ENCODE results near the gene MOGAT1.

Gene MOGAT1

DNA sequence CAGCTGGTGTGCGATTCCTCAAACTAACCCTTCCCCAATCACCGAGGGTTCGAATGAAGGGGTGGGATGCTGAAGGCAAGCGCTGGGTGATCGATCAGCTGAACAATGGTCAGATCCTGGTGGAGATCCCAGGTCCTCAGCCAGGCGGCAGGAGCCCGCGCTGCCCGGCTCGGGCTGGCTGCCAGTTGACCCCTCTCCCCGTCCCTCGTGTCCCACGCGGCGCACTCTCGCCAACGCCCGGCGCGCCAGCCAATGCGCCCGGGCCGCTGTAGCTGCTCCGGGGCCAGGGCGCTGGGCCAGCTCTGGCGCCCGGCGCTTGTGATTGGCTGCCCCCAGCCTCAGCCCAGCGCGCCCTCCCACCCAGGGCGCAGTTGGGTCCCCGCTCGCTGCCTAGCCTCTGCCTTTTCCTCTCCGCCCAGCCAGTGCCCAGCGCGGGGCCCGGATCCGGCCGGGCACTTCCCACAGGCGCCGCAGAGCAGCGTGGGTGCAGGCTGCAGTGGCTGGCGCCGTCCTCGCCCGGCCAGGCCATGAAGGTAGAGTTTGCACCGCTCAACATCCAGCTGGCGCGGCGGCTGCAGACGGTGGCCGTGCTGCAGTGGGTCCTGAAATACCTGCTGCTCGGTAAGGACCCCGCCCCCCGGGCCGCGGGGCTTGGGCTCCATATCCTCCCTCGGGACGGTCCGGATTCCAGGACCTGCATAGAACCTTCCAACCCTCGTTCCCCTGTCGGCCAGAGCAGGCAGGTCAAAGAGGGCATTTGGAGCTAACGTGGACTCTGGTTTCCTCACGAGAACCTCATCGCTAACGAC is at the start of gene MOGAT1:
Gene MOGAT1, plus strand, starts transcription at position 400 of the 809 bp plus-strand sequence. Its CDS starts 128 bp downstream, at position 528.
- peak; percentile 51 for DNase-seq (ENCODE audit: low spot score)

DNA sequence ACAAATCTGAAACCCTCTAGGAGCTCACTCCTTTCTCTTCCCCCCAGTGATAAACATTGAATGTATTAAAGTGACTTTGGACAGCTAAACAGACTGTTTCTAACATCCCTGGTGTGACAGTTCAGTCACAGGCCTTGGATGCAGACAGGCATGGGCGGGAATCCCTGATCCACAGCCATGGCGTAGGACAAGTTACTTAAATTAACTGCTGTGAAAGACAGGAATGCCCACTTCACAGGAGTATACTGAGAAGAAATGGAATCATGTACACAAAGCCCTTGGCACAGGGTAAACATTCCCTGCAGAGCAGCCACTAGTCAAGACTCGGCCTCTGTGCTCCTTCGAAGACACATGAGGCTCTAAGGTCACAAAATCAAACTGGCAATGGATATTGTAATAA is 49.6 kb upstream of the MOGAT1 start:
- DNase-seq (ENCODE audit: low spot score) = no peak

DNA sequence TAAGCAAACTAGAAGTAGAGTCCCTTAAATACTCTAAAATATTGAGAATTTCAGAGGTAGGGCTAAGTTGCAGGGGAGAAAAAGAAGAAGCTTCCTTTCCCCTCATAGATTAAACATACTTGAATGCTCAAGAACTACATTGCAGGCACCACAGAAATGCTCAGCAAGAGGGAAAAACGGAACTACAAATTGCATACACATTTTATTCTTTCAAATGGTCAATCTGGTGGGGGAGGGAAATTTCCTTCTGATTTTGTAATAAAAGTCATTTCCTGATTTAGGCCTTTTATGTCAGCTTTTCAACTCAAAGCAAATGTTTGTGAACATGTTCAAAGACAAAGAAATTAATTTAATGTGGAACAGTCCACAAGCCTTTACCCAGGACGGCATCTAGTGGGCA is 48.5 kb upstream of the MOGAT1 start:
- DNase-seq (ENCODE audit: low spot score) = no peak

GRCh38 chr2:222623756-222624309 is 47.6 kb upstream of the MOGAT1 start:
- no peak for DNase-seq (ENCODE audit: low spot score)

GRCh38 chr2:222627764-222628163 is 43.7 kb upstream of the MOGAT1 start:
- DNase-seq (ENCODE audit: low spot score) = no peak

DNA sequence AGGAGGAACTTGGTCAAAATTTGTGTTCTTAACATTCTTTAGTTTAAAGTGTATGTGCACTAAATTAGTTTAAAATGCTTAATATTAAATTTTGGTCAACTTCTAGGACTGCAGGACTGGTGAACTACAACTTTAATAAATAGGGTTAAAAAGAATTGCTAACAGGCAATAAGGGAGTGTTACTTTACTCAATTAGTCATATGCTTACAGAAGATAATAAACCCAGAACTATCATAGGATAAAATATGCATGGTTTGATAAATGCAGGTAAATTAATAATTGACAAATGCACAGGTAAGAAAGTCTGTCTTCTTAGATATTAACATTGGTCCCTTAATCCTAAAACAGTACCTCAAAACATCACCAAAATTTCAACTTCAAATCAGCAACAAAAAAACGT is 36.2 kb upstream of the MOGAT1 start:
- no peak for DNase-seq (ENCODE audit: low spot score)

DNA sequence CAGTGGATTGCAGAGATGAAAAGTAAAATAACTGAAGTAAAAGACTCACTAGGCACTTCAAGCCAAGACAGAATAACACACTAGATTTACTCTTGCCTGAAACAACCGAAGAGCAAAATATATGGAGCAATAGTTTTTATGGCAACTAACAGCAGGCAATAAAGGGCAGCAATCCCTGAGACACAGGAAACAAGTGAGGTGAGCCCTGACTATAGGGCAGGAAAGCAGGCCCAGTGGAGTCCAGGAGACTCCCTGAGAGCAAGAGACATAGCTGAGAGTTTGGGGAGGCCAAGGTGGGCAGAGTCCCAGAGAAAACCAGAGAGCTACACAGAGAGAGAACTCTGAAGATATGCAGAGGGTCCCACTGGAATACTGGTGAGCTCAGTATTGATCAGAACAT is 34.4 kb upstream of the MOGAT1 start:
- no peak for DNase-seq (ENCODE audit: low spot score)

DNA sequence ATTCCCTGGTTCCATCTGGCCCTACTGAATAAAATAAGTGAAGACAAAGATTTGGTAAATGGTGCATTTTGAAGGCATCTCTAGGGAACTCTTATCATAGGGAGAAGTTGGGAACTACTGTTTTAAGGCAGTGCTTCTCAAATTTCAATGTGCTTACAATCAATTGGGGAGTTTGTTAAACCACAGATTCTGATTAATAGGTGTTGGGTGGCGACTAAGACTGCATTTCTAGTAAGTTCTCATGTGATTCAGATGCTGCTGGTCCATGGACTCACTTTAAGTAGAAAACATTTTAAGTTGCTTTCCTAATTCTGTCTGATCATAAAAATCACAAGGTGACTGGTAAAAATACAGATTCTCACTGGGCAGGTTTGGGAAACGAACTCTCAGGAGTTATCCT is 30.1 kb upstream of the MOGAT1 start:
- DNase-seq (ENCODE audit: low spot score) = no peak

GRCh38 chr2:222643134-222643533 is 28.3 kb upstream of the MOGAT1 start:
- DNase-seq (ENCODE audit: low spot score) = no peak

DNA sequence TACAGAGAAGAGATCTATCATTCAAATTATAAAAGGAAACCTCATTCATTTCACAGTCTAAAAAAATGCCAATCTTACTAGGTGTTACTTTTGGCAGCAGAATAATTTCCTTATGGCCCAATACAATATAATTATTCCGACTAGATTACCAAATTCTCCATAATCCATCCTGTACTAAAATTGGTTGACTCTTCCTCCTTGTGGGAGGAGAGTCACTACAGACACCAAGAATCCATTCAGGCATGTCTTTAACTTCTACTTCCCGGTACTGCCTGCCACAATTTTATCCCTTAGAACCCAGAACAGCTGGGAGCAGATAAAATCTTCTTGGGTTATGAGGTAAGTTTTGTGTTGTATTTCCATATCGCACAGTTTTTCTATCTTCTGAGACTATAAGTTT is 25.4 kb upstream of the MOGAT1 start:
- no peak for DNase-seq (ENCODE audit: low spot score)

- DNase-seq (ENCODE audit: low spot score) = no peak
These were observed 21.7 kb upstream of the MOGAT1 start for GRCh38 chr2:222649801-222650200.

GRCh38 chr2:222651718-222652418 is 19.6 kb upstream of the MOGAT1 start:
- no peak for DNase-seq (ENCODE audit: low spot score)

DNA sequence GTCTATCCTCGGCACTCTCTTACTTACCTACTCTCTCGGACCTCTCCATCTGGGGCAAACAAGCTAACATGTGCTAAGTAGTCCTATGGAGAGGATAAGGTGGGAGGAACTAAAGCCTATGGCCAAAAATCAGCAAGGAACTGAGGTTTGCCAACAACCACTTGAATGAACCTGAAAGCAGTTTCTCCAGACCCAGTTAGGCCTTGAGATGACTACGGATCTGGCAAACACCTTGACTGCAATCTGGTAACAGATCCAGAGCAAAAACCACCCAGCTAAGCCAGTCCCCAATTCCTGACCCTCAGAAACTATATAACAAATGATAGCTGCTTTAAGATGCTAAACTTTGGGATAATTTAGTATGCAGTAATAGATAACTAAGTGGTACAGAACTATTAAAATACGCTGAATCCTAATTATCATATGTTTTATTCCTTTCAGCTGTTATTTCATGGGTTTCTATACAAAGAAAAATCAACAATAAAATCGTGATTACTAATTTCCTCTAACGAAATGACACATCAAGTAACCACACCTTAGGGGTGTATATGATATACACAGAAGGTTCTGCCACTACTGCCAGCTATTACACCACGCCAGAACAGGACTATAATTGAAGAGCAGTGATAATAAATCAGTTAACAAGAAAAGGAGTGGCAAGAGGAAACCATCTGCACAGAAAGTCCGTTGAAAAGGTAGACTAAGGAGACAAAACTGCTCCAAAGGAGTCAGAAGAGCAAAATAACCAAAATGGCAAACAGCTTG is 18.8 kb upstream of the MOGAT1 start:
- no peak for DNase-seq (ENCODE audit: low spot score)

GRCh38 chr2:222653280-222653679 is 18.2 kb upstream of the MOGAT1 start:
- no peak for DNase-seq (ENCODE audit: low spot score)

- peak; percentile 95 for DNase-seq (ENCODE audit: low spot score)
These were observed 15.5 kb upstream of the MOGAT1 start, which contains the start of gene FARSB for GRCh38 chr2:222655787-222656525. Gene FARSB, minus strand, starts transcription at chr2:222656092. Its CDS starts 19 bp downstream, at chr2:222656073.

GRCh38 chr2:222656526-222657446 is 14.7 kb upstream of the MOGAT1 start:
- no peak for DNase-seq (ENCODE audit: low spot score)

GRCh38 chr2:222663479-222663878 is 8.0 kb upstream of the MOGAT1 start:
- no peak for DNase-seq (ENCODE audit: low spot score)

GRCh38 chr2:222668494-222669154 is 2.8 kb upstream of the MOGAT1 start:
- DNase-seq (ENCODE audit: low spot score) = no peak

- DNase-seq (ENCODE audit: low spot score) = no peak
These were observed 2.1 kb upstream of the MOGAT1 start for GRCh38 chr2:222669353-222669752.

Data from globus pallidus (tissue), 1 donor.